Panc1 (cell line): ENCODE results near the gene PSMB11. TPM values are rescaled to one million over a fixed set of nuclear protein-coding genes. Genes with fewer than 3 reads are reported as not detected.

Experiments used
- ATAC-seq: fragments of 200-7000 bp; cut with Tn5 transposase; 2 replicates; pipeline ENCODE4 v1.9.1; 2020; ENCODE audit warnings: mild to moderate bottlenecking, moderate library complexity
- BruUV-seq: library from RNA; stranded (reverse); fragments of 400-500 nt; replicated peaks from 2 replicates; lab custom pipeline; 2021; lab: Mats Ljungman, UMichigan
- CTCF ChIA-PET: fragments of 300-600 bp; sonication (Branson Sonifier 250); formaldehyde crosslinking; loops from one replicate; lab custom pipeline; 2022; ENCODE audit warnings: antibody characterized with exemption; lab: Charles Lee
- POLR2A ChIA-PET: fragments of 300-600 bp; sonication (Branson Sonifier 250); formaldehyde crosslinking; loops from one replicate; lab custom pipeline; 2022; ENCODE audit warnings: antibody characterized with exemption; lab: Charles Lee
- DNase-seq: peaks from one replicate; pipeline ENCODE4 v3.0.0-alpha.2; 2010; ENCODE audit warnings: low read depth, low spot score
- H3K27ac ChIP-seq: 2 replicates; pipeline ENCODE4 v1.5.1; 2011; ENCODE audit warnings: mild to moderate bottlenecking, low read length, inconsistent platforms
- H3K27me3 ChIP-seq: fragments of 200-500 bp; sonication (Bioruptor generic); 2 replicates; pipeline ENCODE4 v1.6.0; 2014; ENCODE audit warnings: low read length, inconsistent platforms; ENCODE audit not compliant: control insufficient read depth, insufficient read depth
- H3K36me3 ChIP-seq: fragments of 200-500 bp; sonication (Bioruptor generic); 2 replicates; pipeline ENCODE4 v1.5.1; 2014; ENCODE audit warnings: inconsistent platforms, mild to moderate bottlenecking, low read length, moderate library complexity; ENCODE audit not compliant: control insufficient read depth, insufficient read depth
- H3K4me1 ChIP-seq: 2 replicates; pipeline ENCODE4 v1.5.1; 2011; ENCODE audit warnings: inconsistent platforms, mild to moderate bottlenecking, low read length, moderate library complexity; ENCODE audit not compliant: control insufficient read depth, insufficient read depth
- H3K4me3 ChIP-seq, 2 experiments: 2 replicates each; pipeline ENCODE4 v1.5.1; 2011 to 2012; ENCODE audit warnings: low read depth in 2 of 2, low read length in 2 of 2, mild to moderate bottlenecking in 2 of 2, inconsistent platforms in 1 of 2, moderate library complexity in 1 of 2
- H3K9me3 ChIP-seq: fragments of 200-500 bp; sonication (Bioruptor generic); 2 replicates; pipeline ENCODE4 v1.5.1; 2014; ENCODE audit warnings: low read depth, mild to moderate bottlenecking, inconsistent platforms, low read length, moderate library complexity; ENCODE audit not compliant: control insufficient read depth, insufficient read depth
- CTCF ChIP-seq: fragments of 450-650 bp; IDR thresholded peaks from 2 replicates; pipeline ENCODE4 v1.5.1; 2017; ENCODE audit warnings: mild to moderate bottlenecking
- POLR2AphosphoS5 ChIP-seq: IDR thresholded peaks from 2 replicates; pipeline ENCODE4 v1.6.1; 2012; ENCODE audit warnings: mild to moderate bottlenecking, low read depth, low read length, moderate library complexity
- REST ChIP-seq, 2 experiments: IDR thresholded peaks; 2 replicates each; pipeline ENCODE4 v1.6.1; 2011 to 2012; ENCODE audit warnings: low read depth in 2 of 2, control low read depth in 1 of 2, low read length in 1 of 2, mild to moderate bottlenecking in 1 of 2, moderate library complexity in 1 of 2; ENCODE audit not compliant: insufficient read depth in 1 of 2
- SIN3A ChIP-seq: IDR thresholded peaks from 2 replicates; pipeline ENCODE4 v1.6.1; 2012; ENCODE audit warnings: low read depth, mild to moderate bottlenecking, low read length, moderate library complexity, borderline replicate concordance; ENCODE audit not compliant: insufficient read depth
- TCF7L2 ChIP-seq: IDR thresholded peaks from 2 replicates; pipeline ENCODE4 v1.6.1; 2011; ENCODE audit warnings: mild to moderate bottlenecking, low read depth, low read length, inconsistent platforms
- in situ Hi-C: cut with HindIII; loops from 2 replicates; pipeline ENCODE4 v1.10.0; 2016; ENCODE audit warnings: low sequenced_read_pairs, low pct_unique_long_range_greater_than_20kb
- intact Hi-C: fragments of 100-400 bp; cut with micrococcal nuclease; formaldehyde crosslinking; loops from one replicate; pipeline ENCODE4 v1.10.0; 2022; ENCODE audit not compliant: unreplicated experiment
- total RNA-seq: library from RNA; stranded (reverse); gene quantifications from one replicate; pipeline ENCODE4 v1.2.1, GENCODE V29; 2021; ENCODE audit not compliant: unreplicated experiment

The PSMB11 gene
- total RNA-seq, 1 experiment from 2014 or later = not detected

GRCh38 chr14:23020143-23021128, 21.6 kb upstream of the PSMB11 start:
- POLR2A ChIA-PET = no interaction called here
- CTCF ChIA-PET = no interaction called here
- no peaks in the 10 kb centered on the region for H3K27me3 ChIP-seq
- no peak overlapping the region for H3K27ac ChIP-seq
- no peak overlapping the region for H3K4me3 ChIP-seq
- in situ Hi-C loops (no loop called here), intact Hi-C loops (no loop called here)
- no peak for DNase-seq
- H3K36me3 ChIP-seq = no peaks in the 10 kb centered on the region
- no TSS peak for BruUV-seq
- no peaks in the 10 kb centered on the region for H3K9me3 ChIP-seq
- H3K4me1 ChIP-seq = no peaks in the 10 kb centered on the region
- ATAC-seq = no peak
- TF ChIP-seq CTCF (no peak), POLR2AphosphoS5 (no peak), SIN3A (no peak), REST (IDR thresholded peaks at IDR 0.05; ENCODE audit: insufficient read depth in 1 of 2, low read depth in 2 of 2, low read length in 1 of 2) (no peak), TCF7L2 (no peak)

GRCh38 chr14:23021434-23021833, 20.6 kb upstream of the PSMB11 start:
- no peak for TF ChIP-seq REST (IDR thresholded peaks at IDR 0.05; ENCODE audit: insufficient read depth in 1 of 2, low read depth in 2 of 2, low read length in 1 of 2)
- no peak for TF ChIP-seq POLR2AphosphoS5
- TF ChIP-seq CTCF = no peak
- no peak for TF ChIP-seq TCF7L2
- no peak for TF ChIP-seq SIN3A
- Histone ChIP-seq H3K36me3 (no peaks in the 10 kb centered on the region), H3K4me1 (no peaks in the 10 kb centered on the region), H3K9me3 (no peaks in the 10 kb centered on the region), H3K27ac (no peak overlapping the region), H3K4me3 (no peak overlapping the region), H3K27me3 (no peaks in the 10 kb centered on the region)
- in situ Hi-C loops = no loop called here
- intact Hi-C loops = no loop called here
- POLR2A ChIA-PET = no interaction called here
- DNase-seq = no peak
- CTCF ChIA-PET = no interaction called here
- ATAC-seq = no peak
- no TSS peak for BruUV-seq
